GM18520 (cell line): ENCODE results near the gene BAHCC1.

Source experiments
- ATAC-seq: cut with Tn5 transposase; IDR thresholded peaks from one replicate; pipeline ENCODE4 v1.9.1; 2021; ENCODE audit not compliant: unreplicated experiment

The BAHCC1 gene

DNA sequence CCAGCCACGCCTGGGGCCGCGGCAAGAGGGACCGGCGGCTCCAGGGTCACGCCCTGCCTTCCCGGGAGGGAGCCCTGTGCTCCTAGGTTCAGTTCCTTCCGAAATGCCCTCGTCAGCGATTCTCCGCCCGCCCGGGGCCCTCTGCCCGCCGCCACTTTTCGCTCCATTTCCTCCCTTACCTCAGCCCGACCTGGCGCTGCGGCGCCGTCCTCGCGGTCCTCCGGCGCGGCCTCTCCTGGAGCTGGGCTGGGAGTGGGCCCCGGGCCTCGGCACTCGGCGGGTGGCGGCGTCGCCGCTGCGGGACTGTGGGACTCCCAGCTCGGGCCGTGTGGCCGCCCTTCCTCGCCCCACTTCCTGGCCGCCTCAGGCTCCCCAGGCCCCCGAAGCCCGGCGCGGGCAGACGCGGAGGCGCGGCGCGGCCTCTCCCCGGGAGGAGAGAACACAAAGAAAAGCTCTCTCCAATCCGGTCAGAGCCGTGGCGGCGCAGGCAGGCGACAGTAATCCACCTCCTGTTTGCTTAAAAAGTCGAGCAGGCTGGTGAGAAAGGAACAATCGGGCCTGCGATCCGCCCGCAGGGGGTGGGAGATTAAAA lies 1.6 kb downstream of the BAHCC1 start:
- no peak for ATAC-seq

DNA sequence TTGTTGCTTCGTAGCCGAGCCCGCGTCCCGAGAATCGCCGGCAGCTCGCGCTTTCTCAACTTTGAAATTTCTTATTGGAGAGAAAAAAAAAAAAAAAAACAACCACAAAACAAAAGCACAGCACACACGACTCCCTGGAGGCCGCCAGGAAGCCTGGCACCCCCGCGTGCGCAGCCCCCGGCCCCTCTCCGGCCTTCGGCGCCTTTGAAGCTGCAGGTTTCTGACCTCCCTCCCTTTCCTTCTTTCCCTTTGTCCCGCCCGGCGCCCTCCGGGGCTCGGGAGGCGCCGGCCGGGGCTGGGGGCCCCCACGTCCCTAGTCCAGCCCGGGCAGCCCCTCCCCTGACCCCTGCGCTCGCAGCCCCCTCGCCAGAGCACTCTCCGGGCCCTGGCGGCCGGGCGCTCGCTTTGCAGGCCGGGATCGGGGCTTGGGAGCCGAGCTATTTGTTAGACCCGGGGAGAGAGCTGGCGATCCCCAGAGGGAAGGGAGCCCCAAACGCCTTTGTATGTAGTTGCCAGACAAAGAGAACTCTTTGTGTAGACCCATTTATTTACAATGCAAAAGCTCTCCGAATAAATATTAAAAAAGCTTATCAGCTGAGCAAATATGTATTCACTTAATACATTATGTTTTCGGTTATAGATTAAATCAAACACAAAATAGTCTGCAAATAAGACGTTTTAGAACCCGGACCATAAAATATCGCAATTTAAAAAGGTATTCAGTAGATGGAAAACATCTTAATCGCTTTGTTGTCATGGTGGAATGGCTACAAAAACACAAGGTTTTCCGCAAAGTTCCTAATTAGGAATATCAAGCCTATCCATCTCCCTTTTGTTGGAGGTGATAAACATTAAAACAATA lies 2.3 kb downstream of the BAHCC1 start:
- ATAC-seq: no peak

DNA sequence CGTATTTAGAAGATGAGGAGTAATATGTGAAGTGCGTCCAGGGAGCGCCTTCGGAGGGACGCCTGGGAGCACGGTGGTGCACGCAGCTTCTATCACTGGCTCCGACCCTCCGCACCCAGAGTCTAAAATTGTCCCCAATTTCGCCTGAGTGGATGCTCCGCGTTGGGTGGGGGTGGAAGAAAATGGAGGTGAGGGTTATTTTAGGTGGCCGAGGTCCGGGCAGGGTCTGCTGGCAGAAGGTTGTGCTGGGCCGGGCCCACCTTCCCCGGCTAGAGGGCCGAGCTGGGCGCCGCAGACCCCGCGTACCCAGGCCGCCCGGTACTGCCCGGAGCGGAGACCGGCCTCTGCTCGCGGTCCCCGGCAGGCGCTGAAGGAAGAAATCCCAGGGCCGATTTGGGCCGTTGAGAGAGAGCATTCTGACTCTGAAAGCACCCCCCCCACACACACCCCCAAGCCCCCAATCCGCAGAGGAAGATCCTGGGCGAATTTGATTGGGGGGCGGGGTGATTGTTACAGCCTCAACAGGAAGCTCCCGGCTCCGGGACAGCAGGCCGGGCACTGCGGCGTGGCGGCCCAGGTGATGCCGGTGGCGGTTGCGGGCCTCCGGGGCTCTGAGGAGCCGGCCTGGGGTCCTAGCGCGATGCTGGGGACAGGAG lies 3.0 kb downstream of the BAHCC1 start:
- no peak for ATAC-seq

DNA sequence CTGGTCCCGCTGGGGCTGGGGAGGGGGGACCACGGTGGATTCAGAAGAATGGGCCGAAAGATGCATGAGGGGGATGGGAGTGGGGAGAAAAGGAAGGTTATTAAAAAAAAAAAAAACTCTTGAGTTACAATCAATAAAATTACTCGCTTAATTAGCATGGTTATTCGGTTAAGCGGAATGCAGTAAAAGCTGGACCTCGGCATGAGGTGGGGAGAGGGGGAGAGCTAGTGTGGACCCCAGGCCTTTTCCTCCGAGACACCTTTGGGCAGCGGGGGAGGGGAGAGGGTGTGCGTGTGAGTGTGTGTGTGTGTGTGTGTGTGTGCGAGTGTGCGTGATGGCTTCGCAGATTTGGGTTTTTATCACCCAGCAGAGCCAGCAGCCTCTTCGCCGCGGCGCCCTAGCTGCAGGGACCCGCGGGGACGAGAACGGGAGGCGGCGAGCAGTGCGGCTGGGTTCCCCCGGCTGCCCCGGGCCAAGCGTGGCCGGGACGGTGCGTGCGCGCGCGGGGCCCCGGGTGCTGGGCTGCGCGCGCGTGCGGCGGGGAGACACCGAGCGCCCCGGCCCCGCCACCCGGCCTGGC lies 3.7 kb downstream of the BAHCC1 start:
- no peak for ATAC-seq

DNA sequence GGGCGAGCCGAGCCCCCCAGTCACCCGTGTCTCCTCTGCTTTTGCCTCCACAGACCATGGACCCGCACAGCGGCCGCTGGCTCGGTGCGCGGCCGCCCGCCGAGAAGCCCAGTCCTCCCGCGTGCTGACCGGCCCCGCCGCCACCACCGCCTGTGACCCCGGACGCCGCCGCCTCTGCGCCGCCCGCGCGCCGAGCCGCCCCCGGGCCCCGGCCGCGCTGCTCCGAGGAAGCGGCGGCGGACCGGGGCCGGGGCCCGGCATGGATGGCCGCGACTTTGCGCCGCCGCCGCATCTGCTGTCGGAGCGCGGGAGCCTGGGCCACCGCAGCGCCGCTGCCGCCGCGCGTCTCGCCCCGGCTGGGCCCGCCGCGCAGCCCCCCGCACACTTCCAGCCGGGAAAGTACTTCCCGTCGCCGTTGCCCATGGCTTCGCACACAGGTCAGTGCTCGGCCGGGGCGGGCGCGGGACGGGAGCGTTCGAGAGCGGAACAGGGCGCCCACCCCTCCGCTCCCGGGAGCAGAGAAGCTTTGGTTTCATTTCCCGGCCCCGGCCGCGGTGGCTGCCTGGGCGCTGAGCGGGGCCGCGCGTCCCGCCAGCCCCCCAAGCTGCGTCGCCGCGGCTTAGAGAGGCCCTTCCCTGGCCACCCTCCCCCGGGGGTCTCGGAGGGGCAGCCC lies 4.4 kb downstream of the BAHCC1 start:
- no peak for ATAC-seq

DNA sequence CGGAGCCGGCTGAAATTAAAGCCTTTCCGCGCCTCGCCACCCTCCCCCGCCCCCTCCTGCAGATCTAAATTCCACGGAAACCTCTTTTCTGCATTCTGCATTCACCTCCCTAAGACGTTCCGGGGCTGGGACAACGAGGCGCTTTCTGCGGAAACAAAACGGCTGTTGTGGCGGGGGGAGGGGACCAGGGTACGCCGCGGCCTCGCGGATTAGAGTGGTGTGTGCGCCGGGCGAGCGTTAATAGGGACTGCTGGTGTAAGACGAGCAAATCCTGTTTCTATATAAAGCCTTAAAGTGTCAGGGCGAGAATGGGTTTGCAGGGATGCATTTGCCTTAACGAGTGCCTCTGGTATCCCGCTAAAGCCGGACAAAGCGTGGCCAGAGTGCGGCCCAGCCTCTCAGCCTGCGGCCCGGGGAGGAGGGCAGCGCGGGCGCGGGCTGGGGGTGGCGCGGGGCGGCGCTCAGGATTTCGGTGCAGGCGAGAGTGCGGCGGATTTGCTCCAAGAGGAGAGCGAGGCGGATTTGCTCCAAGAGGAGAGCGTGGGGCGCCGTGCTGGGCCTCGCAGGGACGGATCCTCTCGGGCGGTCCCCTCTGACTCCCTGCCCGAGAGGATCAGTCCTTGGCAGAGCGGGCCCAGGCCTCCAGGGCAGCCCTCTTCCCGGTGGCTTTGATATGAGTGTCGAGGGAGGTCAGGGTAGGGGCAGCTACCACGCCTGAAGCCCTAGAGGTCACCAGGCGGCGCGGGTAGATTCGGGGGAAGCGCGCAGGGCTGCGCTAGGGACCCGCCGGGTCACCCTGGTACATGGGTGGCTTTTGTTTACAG lies 5.1 kb downstream of the BAHCC1 start:
- no peak for ATAC-seq

DNA sequence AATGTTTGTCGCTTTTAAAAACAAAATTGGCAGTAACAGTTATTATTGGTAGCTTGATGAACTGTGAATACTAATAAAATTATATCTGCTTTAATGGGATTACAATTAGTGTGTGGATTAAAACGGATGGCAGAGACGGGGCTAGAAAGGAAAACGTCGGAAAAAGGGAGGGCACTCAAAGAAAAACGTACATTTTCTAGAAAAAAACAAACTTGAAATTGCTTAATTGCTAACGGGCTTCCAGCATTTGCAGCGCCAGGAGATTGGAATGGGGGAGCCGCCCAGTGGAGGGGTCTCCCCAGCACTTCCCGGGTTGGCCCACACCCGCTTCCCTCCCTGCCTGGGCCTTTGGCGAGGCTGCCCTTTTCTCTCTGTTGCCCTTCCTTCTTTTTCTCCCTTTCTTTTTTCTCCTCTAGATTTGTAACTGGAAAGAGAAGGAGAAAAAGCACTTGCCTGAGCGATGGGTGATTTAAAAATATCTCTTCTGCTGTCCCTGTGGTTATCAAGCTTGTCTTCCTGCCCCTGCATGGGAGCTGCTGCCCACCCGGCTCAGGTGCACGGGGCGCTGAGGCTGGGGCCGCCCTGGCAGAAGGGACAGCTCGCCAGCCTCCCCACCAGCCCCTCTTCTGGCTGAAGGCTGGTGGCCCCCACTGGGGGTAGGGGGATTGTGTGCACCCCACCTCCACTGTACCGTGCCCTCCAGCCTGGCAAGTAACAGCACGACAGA lies 5.9 kb downstream of the BAHCC1 start:
- no peak for ATAC-seq

DNA sequence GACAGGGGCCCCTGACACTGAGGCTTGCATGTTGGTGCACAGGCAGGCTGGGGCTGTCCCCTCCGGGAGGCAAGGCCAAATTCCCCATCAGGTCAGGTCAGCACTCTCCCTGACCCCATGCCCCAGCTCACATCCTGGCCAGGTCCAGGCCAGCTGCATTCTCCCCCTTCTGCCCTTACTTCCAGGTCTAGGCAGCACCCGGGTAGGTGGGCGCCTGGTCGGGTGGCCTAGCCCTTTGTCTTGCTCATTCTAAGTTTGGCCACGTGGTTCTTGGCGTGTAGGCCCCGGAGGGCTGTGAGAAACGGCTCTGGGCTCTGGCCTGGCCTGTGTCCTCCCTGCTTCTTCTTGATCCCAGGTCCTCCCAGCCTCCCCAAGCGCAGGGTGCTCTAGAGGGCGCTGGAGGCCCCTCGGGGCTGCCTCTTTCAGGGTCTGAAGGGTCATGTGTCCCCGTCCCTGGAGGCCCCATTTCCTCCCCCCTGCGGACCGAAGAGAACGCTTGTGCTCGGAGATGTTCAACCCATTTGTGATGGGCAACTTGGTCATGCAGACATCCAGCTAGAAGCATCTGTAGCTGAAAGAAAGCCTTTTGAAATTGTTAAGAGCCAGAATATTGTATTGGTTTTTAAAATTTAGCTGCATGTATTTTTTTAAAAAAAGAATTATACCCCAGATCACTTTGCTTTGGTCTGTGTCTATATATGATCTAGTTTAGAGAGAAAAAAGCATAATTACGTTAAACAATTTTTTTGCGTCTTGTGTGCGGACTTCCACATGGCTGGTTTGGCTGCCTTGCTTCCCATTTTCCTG lies 6.7 kb downstream of the BAHCC1 start:
- ATAC-seq: no peak

DNA sequence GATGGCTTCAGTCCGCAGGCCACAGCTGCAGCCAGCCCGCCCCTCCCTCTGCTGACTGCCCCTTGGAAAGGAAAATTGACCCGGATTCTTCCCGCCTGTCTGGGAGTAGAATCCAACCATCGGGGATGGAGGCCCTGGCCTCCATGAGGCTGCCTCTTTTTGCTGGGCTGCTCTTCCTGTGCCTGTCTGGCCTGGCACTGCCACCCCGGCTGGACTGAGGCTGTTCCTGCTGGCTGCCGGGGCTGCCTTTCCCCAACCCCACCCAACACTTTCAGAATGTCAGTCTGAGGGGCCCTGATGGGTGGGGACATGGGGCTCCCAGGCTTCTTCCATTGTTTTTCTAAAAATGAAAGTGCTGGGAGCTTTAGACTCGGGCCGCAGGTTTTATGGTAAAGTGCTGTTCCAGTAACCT lies 7.3 kb downstream of the BAHCC1 start:
- no peak for ATAC-seq

DNA sequence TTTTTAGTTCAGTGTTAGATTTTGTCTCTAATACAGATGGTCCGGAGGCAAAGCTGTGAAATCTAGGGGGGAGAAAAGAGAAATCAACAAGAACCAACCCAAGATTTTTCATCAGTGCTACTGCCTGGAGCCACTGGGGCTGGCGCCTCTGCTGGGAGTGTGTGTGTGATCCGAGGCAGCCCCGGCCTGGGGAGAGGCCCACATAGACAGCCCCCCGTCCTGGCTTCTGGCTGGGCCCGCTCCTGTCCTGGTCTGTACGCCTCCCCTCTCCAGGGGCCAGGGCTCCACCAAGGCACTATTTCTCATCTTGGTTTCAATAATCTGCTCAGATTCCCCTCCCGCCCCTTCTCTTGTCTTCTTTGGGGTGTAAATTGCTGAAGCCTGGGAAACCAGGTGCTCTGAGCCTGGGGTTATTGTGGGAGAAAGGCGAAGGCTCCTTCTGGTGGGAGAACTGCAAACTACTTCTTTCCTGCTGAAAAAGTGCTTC lies 7.8 kb downstream of the BAHCC1 start:
- no peak for ATAC-seq

DNA sequence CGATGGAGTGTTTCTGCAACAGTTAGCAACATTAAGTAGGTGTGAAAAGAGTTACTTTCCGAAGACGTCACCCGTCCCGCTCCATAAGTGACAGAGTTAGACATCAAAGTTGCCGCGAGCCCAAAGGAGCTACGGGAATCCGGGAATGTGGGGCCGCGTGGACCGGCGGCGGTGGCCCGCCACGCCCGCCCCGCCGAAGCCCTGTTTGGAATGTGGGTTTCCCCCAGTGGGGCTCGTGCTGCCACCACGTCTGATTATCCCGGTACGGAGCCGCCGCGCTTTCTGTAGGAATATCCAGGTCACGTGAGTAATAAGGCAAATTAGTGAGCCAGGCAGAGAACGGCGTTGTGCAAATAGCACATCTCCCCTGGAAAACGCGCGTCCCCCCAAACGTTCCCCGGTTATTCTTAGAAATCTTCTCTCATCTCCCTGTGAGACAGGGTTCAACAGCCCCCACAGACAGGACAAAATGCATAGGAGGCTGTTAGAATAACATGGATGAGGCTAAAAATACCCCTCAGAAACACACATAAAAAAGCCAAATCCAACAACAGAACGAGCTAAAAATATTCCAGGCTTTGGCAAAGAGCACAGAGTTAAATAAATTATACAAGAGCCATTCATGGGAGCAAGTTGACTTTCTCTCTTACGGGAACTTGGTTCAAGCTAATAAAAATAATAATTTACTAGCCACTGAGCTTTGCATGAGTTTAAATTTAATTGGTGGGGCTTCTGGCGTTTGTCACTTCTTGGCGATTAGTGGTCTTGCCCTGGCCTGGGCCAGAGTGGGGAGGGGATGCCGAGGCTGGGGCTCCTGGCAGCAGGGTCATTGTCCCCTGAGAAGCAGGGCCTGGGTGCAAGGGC lies 8.6 kb downstream of the BAHCC1 start:
- ATAC-seq: no peak

DNA sequence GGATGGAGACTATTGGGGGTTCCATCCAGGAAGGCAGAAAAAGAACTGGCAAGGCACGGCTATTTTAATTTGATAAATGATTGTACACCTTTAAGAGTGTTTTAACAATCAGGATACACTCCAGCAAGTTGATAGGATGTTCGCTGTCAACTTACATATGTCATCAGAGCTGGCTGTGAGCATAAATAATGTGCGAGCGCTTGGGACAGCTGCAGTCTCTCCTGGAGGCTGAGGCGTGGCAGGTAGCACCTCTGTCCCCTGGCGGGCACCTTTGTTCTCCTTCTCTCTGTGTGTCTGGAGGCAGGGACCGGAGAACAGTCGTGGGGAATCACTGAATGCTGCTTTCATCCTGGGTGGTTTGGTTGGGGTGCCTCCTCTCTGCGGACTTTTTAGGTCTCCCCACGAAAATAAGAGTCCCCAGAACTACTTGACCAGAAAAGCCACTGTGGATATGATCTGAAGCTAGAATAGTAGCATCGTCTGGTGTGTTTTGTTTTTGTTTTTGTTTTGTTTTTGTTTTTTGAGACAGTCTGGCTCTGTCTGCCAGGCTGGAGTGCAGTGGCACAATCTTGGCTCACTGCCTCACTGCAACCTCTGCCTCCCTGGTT lies 9.4 kb downstream of the BAHCC1 start:
- no peak for ATAC-seq

DNA sequence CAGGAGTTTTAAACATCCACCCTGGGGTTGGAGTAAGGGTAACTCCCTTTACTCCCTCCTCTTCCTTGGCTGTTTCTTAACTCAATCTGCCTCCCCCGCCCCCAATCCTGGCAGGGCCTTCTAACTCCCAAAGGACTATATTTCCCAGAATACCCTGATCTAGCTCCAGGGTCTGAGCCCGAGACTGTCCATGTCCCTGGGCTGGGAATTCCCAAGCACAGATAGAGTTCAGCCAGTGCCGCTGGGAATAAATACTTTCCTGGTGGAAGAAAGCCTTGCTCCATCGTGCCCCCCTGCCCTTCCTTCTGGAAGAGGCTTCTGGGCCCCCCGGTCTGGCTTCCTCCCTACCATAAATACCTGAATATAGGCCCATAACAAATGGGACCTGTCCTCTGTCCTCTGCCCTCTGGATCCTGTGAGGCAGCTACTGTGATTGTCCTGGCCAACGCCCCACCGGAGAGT lies 10.2 kb downstream of the BAHCC1 start:
- no peak for ATAC-seq

DNA sequence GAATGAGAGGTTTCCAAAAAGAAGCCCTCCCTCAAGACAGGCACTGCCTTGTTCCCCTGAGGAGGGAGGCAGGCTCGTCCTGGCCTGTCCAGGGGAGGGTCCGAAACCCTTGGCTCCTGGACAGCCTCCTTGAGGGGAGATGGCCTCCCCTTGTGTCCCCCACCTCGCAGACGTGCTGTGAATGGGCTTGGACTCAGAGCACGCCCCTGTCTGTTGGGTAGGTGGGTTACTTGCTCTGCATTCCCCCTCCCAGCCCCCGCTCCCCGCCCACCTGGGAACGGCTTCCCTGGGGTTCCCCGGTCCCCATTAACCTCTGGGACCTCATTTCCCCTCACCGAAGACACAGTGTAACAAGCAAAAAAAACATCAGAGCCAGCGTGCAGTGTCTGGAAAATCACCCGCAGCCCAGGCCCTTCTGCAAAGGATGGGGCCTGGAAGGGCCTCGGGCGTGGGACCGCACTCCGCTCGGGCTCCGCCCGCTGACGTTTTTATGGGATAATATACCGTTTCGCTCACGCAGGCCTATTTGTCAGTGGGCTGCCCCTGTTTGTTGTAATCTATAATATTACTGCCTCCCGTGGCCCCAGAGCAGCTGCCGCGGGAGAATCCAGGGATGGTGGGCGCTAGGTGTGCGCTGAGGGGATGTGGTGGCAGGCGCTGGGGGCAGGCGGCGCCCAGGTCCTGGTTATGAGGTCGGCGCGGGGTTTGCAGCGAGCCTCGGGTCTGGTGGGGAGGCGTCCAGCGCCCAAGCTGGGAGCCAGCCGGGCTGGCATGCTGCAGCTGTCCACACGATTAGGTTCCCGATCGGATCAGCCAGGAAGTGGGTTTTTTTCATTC lies 11.1 kb downstream of the BAHCC1 start:
- no peak for ATAC-seq

DNA sequence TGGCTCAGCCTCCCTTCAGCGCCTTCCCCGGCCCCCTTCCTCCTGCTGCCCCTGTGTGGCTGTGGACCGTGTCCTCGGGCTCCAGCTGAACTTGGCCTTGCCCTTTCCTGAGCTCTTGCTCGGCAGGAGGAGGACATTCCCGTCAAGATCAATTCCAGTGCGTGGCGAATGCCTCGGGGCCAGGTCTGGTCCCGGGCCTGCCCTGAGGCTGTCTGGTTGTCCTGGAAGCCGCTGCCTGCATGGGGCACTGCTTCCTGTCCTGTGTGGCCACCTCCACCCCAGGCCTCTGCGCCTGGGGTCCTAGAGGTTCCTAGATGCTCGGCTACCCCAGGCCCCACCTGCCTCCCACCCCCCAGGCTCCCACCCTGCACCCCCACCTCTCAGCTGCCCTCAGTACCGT lies 12.8 kb downstream of the BAHCC1 start:
- no peak for ATAC-seq

DNA sequence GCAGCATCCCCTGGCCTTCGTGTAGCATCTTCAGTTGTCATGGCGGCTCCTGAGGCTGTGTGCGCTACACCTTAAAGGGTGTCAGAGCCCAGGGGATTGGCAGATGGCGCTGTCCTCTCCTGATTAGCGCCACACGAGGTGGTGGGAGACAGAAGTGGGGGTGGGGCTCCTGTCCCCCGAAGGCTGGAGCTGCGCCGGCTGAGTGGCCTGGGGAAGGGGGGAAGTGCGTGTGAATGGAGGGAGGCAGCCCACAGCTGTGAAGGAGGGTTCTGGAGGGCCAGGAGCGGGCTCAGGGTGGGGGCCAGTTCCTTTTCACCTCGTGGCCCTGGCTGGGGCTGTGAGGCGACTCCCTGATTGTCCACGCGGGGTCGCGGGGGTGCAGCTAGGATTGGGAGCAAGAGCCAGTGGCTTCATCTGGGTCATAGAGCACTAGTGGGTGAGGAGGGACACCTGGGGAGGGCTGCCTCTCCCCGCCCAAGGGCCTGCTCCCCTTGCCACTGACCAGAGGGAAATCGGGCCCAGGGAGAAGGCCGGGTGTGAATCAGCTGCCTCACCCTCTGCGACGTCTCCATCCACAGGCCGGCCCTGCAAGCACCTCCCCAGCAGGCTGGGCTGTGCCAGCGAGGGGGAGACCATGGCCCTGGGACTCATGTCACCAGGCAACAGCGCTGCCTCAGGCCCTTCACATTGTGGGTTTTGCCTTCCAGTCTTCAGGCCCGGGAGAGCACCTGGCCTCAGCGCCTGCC lies 14.1 kb downstream of the BAHCC1 start:
- no peak for ATAC-seq
